ENCODE measurements around the gene RELL1. TPM values are rescaled to one million over a fixed set of nuclear protein-coding genes. Genes with fewer than 3 reads are reported as not detected.
A peak's percentile ranks its signal among the peaks of the same experiment; 100 is the strongest.

The RELL1 gene
- total and polyA plus RNA-seq, 10 of the 15 experiments (the other 5 are each of a cell fraction or from before 2014, with no cell fraction given), result 0.20 to 10.9 (median 3.9) TPM

- TF ChIP-seq BRCA1 (IDR thresholded peaks at IDR 0.05; ENCODE audit: low read depth, low read length) (no peak), BCLAF1 (IDR thresholded peaks at IDR 0.05) (no peak), IRF5 (IDR thresholded peaks at IDR 0.05; ENCODE audit: borderline replicate concordance) (no peak), ZBTB40 (IDR thresholded peaks at IDR 0.05; ENCODE audit: borderline replicate concordance) (no peak), E2F4 (IDR thresholded peaks at IDR 0.05; ENCODE audit: low read depth, low read length) (peak; percentile 46; the same call in 1 of the 2 replicates), MAX (IDR thresholded peaks at IDR 0.05; ENCODE audit: low read depth, low read length) (peak; percentile 81; the same call in 1 of the 2 replicates), CBX3 (IDR thresholded peaks at IDR 0.05; ENCODE audit: borderline replicate concordance, low read depth) (no peak), PRDM15 (CRISPR knock-in tag; IDR thresholded peaks at IDR 0.05) (no peak), ZNF384 (IDR thresholded peaks at IDR 0.05; ENCODE audit: borderline replicate concordance, low read depth, low read length) (no peak), CBFB (IDR thresholded peaks at IDR 0.05; ENCODE audit: low read depth) (no peak), RUNX3 (IDR thresholded peaks at IDR 0.05; ENCODE audit: low read length) (no peak), POU2F2 (IDR thresholded peaks at IDR 0.05; ENCODE audit: borderline replicate concordance, low read depth, low read length) (no peak), CREB1 (IDR thresholded peaks at IDR 0.05; ENCODE audit: low read depth) (no peak; the same call in 1 of the 2 replicates), IKZF2 (IDR thresholded peaks at IDR 0.05) (peak; percentile 94), NBN (IDR thresholded peaks at IDR 0.05) (peak; percentile 54)
These were observed at the start of gene RELL1 (continued) for GRCh38 chr4:37686373-37687193.
